ENCODE data around the gene COL8A2. TPM values are rescaled to one million over a fixed set of nuclear protein-coding genes. Genes with fewer than 3 reads are reported as not detected.

Gene COL8A2
- total RNA-seq, 2 experiments from 2014 or later: 0.05 to 0.06 TPM

GRCh38 chr1:36155408-36156328, 30.6 kb upstream of the COL8A2 start, which contains the start of gene MAP7D1:
Gene MAP7D1 (plus strand): TSS chr1:36156160. CDS start chr1:36156418, 258 bp downstream.
- Histone ChIP-seq H3K27me3 (ENCODE audit: control insufficient read depth in 1 of 2, insufficient read depth in 2 of 2, low read length in 2 of 2) (no peaks in the 10 kb centered on the region), H3K36me3 (ENCODE audit: insufficient read depth, low read length) (peaks cover 5% of the 10 kb centered on the region), H3K4me1 (ENCODE audit: insufficient read depth, low read length) (peaks cover 79% of the 10 kb centered on the region), H3K4me3 (ENCODE audit: low read length) (peak within 1 kb of the TSS; percentile 99), H3K9me3 (ENCODE audit: control insufficient read depth in 1 of 2, insufficient read depth in 1 of 2, low read length in 2 of 2) (no peaks in the 10 kb centered on the region), H3K27ac (ENCODE audit: low read depth in 1 of 2, low read length in 2 of 2) (peak within 1 kb of the TSS; percentile 86 to 96)
- peaks cover 20% of the 10 kb centered on the region for H3K36me3 Mint-ChIP-seq (ENCODE audit: low read depth)
- ATAC-seq (ENCODE audit: poor library complexity) (peak; percentile 74), DNase-seq (peak; percentile 75 to 93 (median 84))
- H3K9me3 Mint-ChIP-seq: no peaks in the 10 kb centered on the region
- POLR2A ChIA-PET: interaction anchor here (1.0 to 3.6 kb wide), 9 partner anchors 9 to 225 kb away, joined by 3 to 50 read pairs (median 5); partner anchors contain the start of genes AGO3, SH3D21 and THRAP3
- CTCF ChIA-PET: interaction anchor here (1.2 to 4.2 kb wide), 2 partner anchors 33 to 130 kb away, joined by 4 to 18 read pairs; no protein-coding TSS in a partner anchor
- no peak for TF ChIP-seq CTCF (IDR thresholded peaks at IDR 0.05)
- H3K27ac Mint-ChIP-seq: peak within 1 kb of the TSS; percentile 97
- peaks cover 76% of the 10 kb centered on the region for H3K4me1 Mint-ChIP-seq (ENCODE audit: low read depth)
- intact Hi-C loops (cut with DNase I, micrococcal nuclease): no loop called here
- H3K27me3 Mint-ChIP-seq: no peaks in the 10 kb centered on the region
- H3K4me3 Mint-ChIP-seq: peak within 1 kb of the TSS; percentile 94

GRCh38 chr1:36154765-36155407, 29.9 kb upstream of the COL8A2 start:
- H3K27me3 ChIP-seq (ENCODE audit: control insufficient read depth in 1 of 2, insufficient read depth in 2 of 2, low read length in 2 of 2): no peaks in the 10 kb centered on the region
- ChIA-PET POLR2A (interaction anchor here (1.0 to 3.6 kb wide), 5 partner anchors 9 to 69 kb away, joined by 3 to 50 read pairs (median 5); partner anchors contain the start of gene THRAP3), CTCF (interaction anchor here (1.2 to 4.2 kb wide), 2 partner anchors 33 to 131 kb away, joined by 4 to 18 read pairs; no protein-coding TSS in a partner anchor)
- H3K36me3 Mint-ChIP-seq (ENCODE audit: low read depth): peaks cover 20% of the 10 kb centered on the region
- peaks cover 79% of the 10 kb centered on the region for H3K4me1 ChIP-seq (ENCODE audit: insufficient read depth, low read length)
- DNase-seq: no peak
- H3K36me3 ChIP-seq (ENCODE audit: insufficient read depth, low read length): peaks cover 5% of the 10 kb centered on the region
- no peaks in the 10 kb centered on the region for H3K9me3 ChIP-seq (ENCODE audit: control insufficient read depth in 1 of 2, insufficient read depth in 1 of 2, low read length in 2 of 2)
- H3K27me3 Mint-ChIP-seq: no peaks in the 10 kb centered on the region
- peak overlapping the region; percentile 95 for H3K27ac Mint-ChIP-seq
- H3K27ac ChIP-seq (ENCODE audit: low read depth in 1 of 2, low read length in 2 of 2): peak overlapping the region; percentile 86 to 96
- peaks cover 76% of the 10 kb centered on the region for H3K4me1 Mint-ChIP-seq (ENCODE audit: low read depth)
- no peak for ATAC-seq (ENCODE audit: poor library complexity)
- peak overlapping the region; percentile 99 for H3K4me3 ChIP-seq (ENCODE audit: low read length)
- intact Hi-C loops (cut with DNase I, micrococcal nuclease): loop anchor here in 1 of 2 experiments (5.0 kb wide), 1 partner anchor 147 kb away; no protein-coding TSS in a partner anchor
- H3K9me3 Mint-ChIP-seq: no peaks in the 10 kb centered on the region
- no peak for TF ChIP-seq CTCF (IDR thresholded peaks at IDR 0.05)
- H3K4me3 Mint-ChIP-seq: peak overlapping the region; percentile 91

- no peak for ATAC-seq (ENCODE audit: poor library complexity)
- no peaks in the 10 kb centered on the region for H3K27me3 Mint-ChIP-seq
- Histone ChIP-seq H3K27me3 (ENCODE audit: control insufficient read depth in 1 of 2, insufficient read depth in 2 of 2, low read length in 2 of 2) (no peaks in the 10 kb centered on the region), H3K9me3 (ENCODE audit: control insufficient read depth in 1 of 2, insufficient read depth in 1 of 2, low read length in 2 of 2) (no peaks in the 10 kb centered on the region), H3K4me3 (ENCODE audit: low read length) (no peak overlapping the region), H3K4me1 (ENCODE audit: insufficient read depth, low read length) (peaks cover 78% of the 10 kb centered on the region), H3K36me3 (ENCODE audit: insufficient read depth, low read length) (peaks cover 5% of the 10 kb centered on the region), H3K27ac (ENCODE audit: low read depth in 1 of 2, low read length in 2 of 2) (peak overlapping the region in 1 of 2 donors; percentile 96)
- peaks cover 76% of the 10 kb centered on the region for H3K4me1 Mint-ChIP-seq (ENCODE audit: low read depth)
- intact Hi-C loops (cut with DNase I, micrococcal nuclease): loop anchor here in 1 of 2 experiments (5.0 kb wide), 1 partner anchor 148 kb away; no protein-coding TSS in a partner anchor
- no peaks in the 10 kb centered on the region for H3K9me3 Mint-ChIP-seq
- POLR2A ChIA-PET: interaction anchor here (1.8 to 3.6 kb wide), 3 partner anchors 10 to 69 kb away, joined by 5 to 50 read pairs (median 20); partner anchors contain the start of gene THRAP3
- peak overlapping the region; percentile 95 for H3K27ac Mint-ChIP-seq
- H3K4me3 Mint-ChIP-seq: peak overlapping the region; percentile 91
- CTCF ChIA-PET: interaction anchor here (1.2 to 4.2 kb wide), 2 partner anchors 34 to 131 kb away, joined by 4 to 18 read pairs; no protein-coding TSS in a partner anchor
- peaks cover 22% of the 10 kb centered on the region for H3K36me3 Mint-ChIP-seq (ENCODE audit: low read depth)
- TF ChIP-seq CTCF (IDR thresholded peaks at IDR 0.05): no peak
- DNase-seq: no peak
Observed at GRCh38 chr1:36154335-36154734, 29.3 kb upstream of the COL8A2 start.

All from CD4-positive, alpha-beta T cell (primary cell).